Measurements from ENCODE around the gene UBE2QL1.

- TF ChIP-seq CTCF (IDR thresholded peaks at IDR 0.05) (no peak), POLR2A (IDR thresholded peaks at IDR 0.05) (no peak), POLR2AphosphoS5 (IDR thresholded peaks at IDR 0.05) (no peak)
Measured at GRCh38 chr5:6454628-6455053, 6.0 kb downstream of the UBE2QL1 start.
